ENCODE data around the gene CEBPZ.

CEBPZ gene

GRCh38 chr2:37189452-37190153, 41.8 kb downstream of the CEBPZ start:
- Histone ChIP-seq H3K27ac (ENCODE audit: low read depth, low read length) (no peak overlapping the region), H4K20me1 (ENCODE audit: low read depth, low read length) (no peaks in the 10 kb centered on the region), H3K4me3 (ENCODE audit: insufficient read depth, low read length, poor library complexity, severe bottlenecking) (no peak overlapping the region), H3K4me2 (ENCODE audit: low read depth, low read length, poor library complexity, severe bottlenecking) (no peak overlapping the region), H3K27me3 (ENCODE audit: low read length) (no peaks in the 10 kb centered on the region), H3K9me3 (ENCODE audit: insufficient read depth, low read length) (no peaks in the 10 kb centered on the region), H3K9me2 (replicated peaks; ENCODE audit: insufficient read depth, low read length) (no peaks in the 10 kb centered on the region), H3F3A (ENCODE audit: insufficient read depth) (no peaks in the 10 kb centered on the region), H3K36me3 (ENCODE audit: low read length) (no peaks in the 10 kb centered on the region), H3K79me2 (ENCODE audit: insufficient read depth, low read length) (no peaks in the 10 kb centered on the region), H3K9ac (ENCODE audit: low read length) (no peak overlapping the region), H2AFZ (ENCODE audit: low read depth, low read length, severe bottlenecking) (no peak overlapping the region)
- TF ChIP-seq EZH2phosphoT487 (conservative IDR thresholded peaks at IDR 0.05; ENCODE audit: low read length), result no peak
- no peak for TF ChIP-seq CTCF (IDR thresholded peaks at IDR 0.05; ENCODE audit: insufficient read depth, low read length, poor library complexity, severe bottlenecking)

GRCh38 chr2:37188570-37188969, 42.8 kb downstream of the CEBPZ start, which contains the start of gene SULT6B1:
TSS of gene SULT6B1 (minus strand) at chr2:37188670. CDS start at chr2:37188640, 30 bp downstream.
- H3K4me2 ChIP-seq (ENCODE audit: low read depth, low read length, poor library complexity, severe bottlenecking), result no peak within 1 kb of the TSS
- no peaks in the 10 kb centered on the region for H3K36me3 ChIP-seq (ENCODE audit: low read length)
- H3K9ac ChIP-seq (ENCODE audit: low read length), result no peak within 1 kb of the TSS

GRCh38 chr2:37181726-37182684, 49.4 kb downstream of the CEBPZ start:
- Histone ChIP-seq H3K27ac (ENCODE audit: low read depth, low read length) (no peak overlapping the region), H3K9ac (ENCODE audit: low read length) (no peak overlapping the region), H3K36me3 (ENCODE audit: low read length) (no peaks in the 10 kb centered on the region), H3K4me2 (ENCODE audit: low read depth, low read length, poor library complexity, severe bottlenecking) (no peak overlapping the region), H3F3A (ENCODE audit: insufficient read depth) (no peaks in the 10 kb centered on the region), H3K9me2 (replicated peaks; ENCODE audit: insufficient read depth, low read length) (no peaks in the 10 kb centered on the region), H3K79me2 (ENCODE audit: insufficient read depth, low read length) (no peaks in the 10 kb centered on the region), H2AFZ (ENCODE audit: low read depth, low read length, severe bottlenecking) (no peak overlapping the region), H3K4me3 (ENCODE audit: insufficient read depth, low read length, poor library complexity, severe bottlenecking) (no peak overlapping the region), H3K27me3 (ENCODE audit: low read length) (no peaks in the 10 kb centered on the region), H3K9me3 (ENCODE audit: insufficient read depth, low read length) (no peaks in the 10 kb centered on the region), H4K20me1 (ENCODE audit: low read depth, low read length) (no peaks in the 10 kb centered on the region)
- TF ChIP-seq EZH2phosphoT487 (conservative IDR thresholded peaks at IDR 0.05; ENCODE audit: low read length), result no peak
- TF ChIP-seq CTCF (IDR thresholded peaks at IDR 0.05; ENCODE audit: insufficient read depth, low read length, poor library complexity, severe bottlenecking), result no peak

More at GRCh38 chr2:37188570-37188969, 42.8 kb downstream of the CEBPZ start, which contains the start of gene SULT6B1:
- H3F3A ChIP-seq (ENCODE audit: insufficient read depth), result no peaks in the 10 kb centered on the region
- H3K9me2 ChIP-seq (replicated peaks; ENCODE audit: insufficient read depth, low read length), result no peaks in the 10 kb centered on the region
- H3K4me3 ChIP-seq (ENCODE audit: insufficient read depth, low read length, poor library complexity, severe bottlenecking), result no peak within 1 kb of the TSS
- H3K27ac ChIP-seq (ENCODE audit: low read depth, low read length), result no peak within 1 kb of the TSS
- H4K20me1 ChIP-seq (ENCODE audit: low read depth, low read length), result no peaks in the 10 kb centered on the region
- TF ChIP-seq EZH2phosphoT487 (conservative IDR thresholded peaks at IDR 0.05; ENCODE audit: low read length) (no peak), CTCF (IDR thresholded peaks at IDR 0.05; ENCODE audit: insufficient read depth, low read length, poor library complexity, severe bottlenecking) (no peak)
- H3K27me3 ChIP-seq (ENCODE audit: low read length), result no peaks in the 10 kb centered on the region
- H2AFZ ChIP-seq (ENCODE audit: low read depth, low read length, severe bottlenecking), result no peak within 1 kb of the TSS
- H3K9me3 ChIP-seq (ENCODE audit: insufficient read depth, low read length), result no peaks in the 10 kb centered on the region
- H3K79me2 ChIP-seq (ENCODE audit: insufficient read depth, low read length), result no peaks in the 10 kb centered on the region

All from SU-DHL-6 (cell line).